WTC11 (cell line): ENCODE data around the gene ADD1. TPM values are rescaled to one million over a fixed set of nuclear protein-coding genes. Genes with fewer than 3 reads are reported as not detected.
A peak's percentile ranks its signal among the peaks of the same experiment; 100 is the strongest.

Experiments used
- ATAC-seq: fragments of 200-7000 bp; cut with Tn5 transposase; 2 replicates; pipeline ENCODE4 v1.10.0; 2021; ENCODE audit warnings: mild to moderate bottlenecking, moderate library complexity
- CTCF ChIA-PET: fragments of 300-600 bp; sonication (Branson Sonifier 250); formaldehyde crosslinking; loops from one replicate; lab custom pipeline; 2021; ENCODE audit warnings: antibody characterized with exemption; lab: Charles Lee
- POLR2A ChIA-PET: fragments of 350-600 bp; sonication (Branson Sonifier 250); formaldehyde crosslinking; loops from one replicate; lab custom pipeline; 2021; ENCODE audit warnings: antibody characterized with exemption; lab: Charles Lee
- DNase-seq: peaks from one replicate; pipeline ENCODE4 v3.0.0; 2021; ENCODE audit warnings: low spot score
- H3K27ac Mint-ChIP-seq: 2 replicates; pipeline ENCODE4 v1.8.0; 2021; ENCODE audit warnings: mixed read lengths
- H3K27me3 Mint-ChIP-seq: 2 replicates; pipeline ENCODE4 v1.8.0; 2021; ENCODE audit warnings: low read depth, mild to moderate bottlenecking, moderate library complexity, mixed read lengths
- H3K36me3 Mint-ChIP-seq: 2 replicates; pipeline ENCODE4 v1.8.0; 2021; ENCODE audit warnings: mixed read lengths
- H3K4me1 Mint-ChIP-seq: 2 replicates; pipeline ENCODE4 v1.8.0; 2022; ENCODE audit warnings: mixed read lengths
- H3K4me3 Mint-ChIP-seq: 2 replicates; pipeline ENCODE4 v1.8.0; 2021; ENCODE audit warnings: mild to moderate bottlenecking, moderate library complexity, mixed read lengths
- H3K9me3 Mint-ChIP-seq: 2 replicates; pipeline ENCODE4 v1.8.0; 2021; ENCODE audit warnings: mixed read lengths
- ATF1 ChIP-seq: sonication (generic); formaldehyde crosslinking; IDR thresholded peaks from 2 replicates; pipeline ENCODE4 v1.8.1; 2023; ENCODE audit warnings: mild to moderate bottlenecking, moderate library complexity, missing genetic modification reagents
- ESRRA ChIP-seq: sonication (generic); formaldehyde crosslinking; IDR thresholded peaks from 2 replicates; pipeline ENCODE4 v1.8.1; 2022; ENCODE audit warnings: mild to moderate bottlenecking, missing genetic modification reagents, borderline replicate concordance
- GRHL2 ChIP-seq: fragments of 250-450 bp; sonication (Bioruptor Pico); IDR thresholded peaks from 2 replicates; pipeline ENCODE4 v1.8.0; 2022; ENCODE audit warnings: mild to moderate bottlenecking, moderate library complexity; ENCODE audit not compliant: insufficient replicate concordance, severe bottlenecking
- GTF2I ChIP-seq: fragments of 250-450 bp; sonication (Bioruptor Pico); conservative IDR thresholded peaks from 2 replicates; pipeline ENCODE4 v1.4.0; 2021; ENCODE audit warnings: mild to moderate bottlenecking
- JAZF1 ChIP-seq: fragments of 250-450 bp; sonication (Bioruptor Pico); IDR thresholded peaks from 2 replicates; pipeline ENCODE4 v1.9.0; 2021; ENCODE audit warnings: moderate library complexity, mild to moderate bottlenecking, inconsistent platforms
- NFATC4 ChIP-seq: fragments of 250-450 bp; sonication (Bioruptor Pico); IDR thresholded peaks from 2 replicates; pipeline ENCODE4 v1.9.0; 2021; ENCODE audit warnings: mild to moderate bottlenecking
- NR1H2 ChIP-seq: sonication (generic); formaldehyde crosslinking; IDR thresholded peaks from 2 replicates; pipeline ENCODE4 v1.9.0; 2021; ENCODE audit warnings: mild to moderate bottlenecking, moderate library complexity, missing genetic modification reagents
- NR3C1 ChIP-seq: sonication (generic); formaldehyde crosslinking; conservative IDR thresholded peaks from 2 replicates; pipeline ENCODE4 v1.8.1; 2023; ENCODE audit warnings: low read depth, mild to moderate bottlenecking, missing genetic modification reagents
- OVOL2 ChIP-seq: fragments of 250-450 bp; sonication (Bioruptor Pico); IDR thresholded peaks from 2 replicates; pipeline ENCODE4 v1.9.0; 2021; ENCODE audit warnings: mild to moderate bottlenecking, borderline replicate concordance
- RORB ChIP-seq: fragments of 250-450 bp; sonication (Bioruptor Pico); IDR thresholded peaks from 2 replicates; pipeline ENCODE4 v1.9.0; 2021; ENCODE audit warnings: mild to moderate bottlenecking
- TCF7 ChIP-seq: sonication (generic); formaldehyde crosslinking; IDR thresholded peaks from 2 replicates; pipeline ENCODE4 v1.8.0; 2022; ENCODE audit warnings: mild to moderate bottlenecking, low read depth, missing genetic modification reagents, moderate library complexity
- ZNF121 ChIP-seq: sonication (generic); formaldehyde crosslinking; IDR thresholded peaks from 2 replicates; pipeline ENCODE4 v1.8.0; 2023; ENCODE audit warnings: missing genetic modification reagents
- ZNF263 ChIP-seq: sonication (generic); formaldehyde crosslinking; IDR thresholded peaks from 2 replicates; pipeline ENCODE4 v1.8.1; 2022; ENCODE audit warnings: low read depth, mild to moderate bottlenecking, moderate library complexity, missing genetic modification reagents
- ZNF423 ChIP-seq: fragments of 250-450 bp; sonication (Bioruptor Pico); IDR thresholded peaks from 2 replicates; pipeline ENCODE4 v2.1.2; 2022; ENCODE audit warnings: mild to moderate bottlenecking, moderate library complexity
- total RNA-seq: library from RNA; stranded (reverse); gene quantifications from 3 replicates; pipeline ENCODE4 v1.2.3, GENCODE V29; 2021
- TF ChIP-seq, protein P1 (sequence below): sonication (generic); formaldehyde crosslinking; IDR thresholded peaks from 2 replicates; pipeline ENCODE4 v1.8.0; 2022; ENCODE audit warnings: mild to moderate bottlenecking, missing genetic modification reagents
- TF ChIP-seq, protein P2 (sequence below): sonication (generic); formaldehyde crosslinking; IDR thresholded peaks from 2 replicates; pipeline ENCODE4 v1.8.1; 2023; ENCODE audit warnings: mild to moderate bottlenecking, missing genetic modification reagents
- TF ChIP-seq, protein P3 (sequence below): sonication (generic); formaldehyde crosslinking; conservative IDR thresholded peaks from 2 replicates; pipeline ENCODE4 v1.8.1; 2022; ENCODE audit warnings: mild to moderate bottlenecking, missing genetic modification reagents
- TF ChIP-seq, protein P4 (sequence below): sonication (generic); formaldehyde crosslinking; IDR thresholded peaks from 2 replicates; pipeline ENCODE4 v1.8.0; 2022; ENCODE audit warnings: mild to moderate bottlenecking, missing genetic modification reagents
- TF ChIP-seq, protein P5 (sequence below): fragments of 250-450 bp; sonication (Bioruptor Pico); conservative IDR thresholded peaks from 2 replicates; pipeline ENCODE4 v1.9.0; 2021; ENCODE audit warnings: mild to moderate bottlenecking
- TF ChIP-seq, protein P6 (sequence below): sonication (generic); formaldehyde crosslinking; IDR thresholded peaks from 2 replicates; pipeline ENCODE4 v1.8.0; 2022; ENCODE audit warnings: mild to moderate bottlenecking, missing genetic modification reagents
- TF ChIP-seq, protein P7 (sequence below): sonication (generic); formaldehyde crosslinking; IDR thresholded peaks from 2 replicates; pipeline ENCODE4 v1.8.1; 2022; ENCODE audit warnings: low read depth, missing genetic modification reagents, borderline replicate concordance

The ADD1 gene
- total RNA-seq, 1 experiment from 2014 or later = 178 TPM

DNA sequence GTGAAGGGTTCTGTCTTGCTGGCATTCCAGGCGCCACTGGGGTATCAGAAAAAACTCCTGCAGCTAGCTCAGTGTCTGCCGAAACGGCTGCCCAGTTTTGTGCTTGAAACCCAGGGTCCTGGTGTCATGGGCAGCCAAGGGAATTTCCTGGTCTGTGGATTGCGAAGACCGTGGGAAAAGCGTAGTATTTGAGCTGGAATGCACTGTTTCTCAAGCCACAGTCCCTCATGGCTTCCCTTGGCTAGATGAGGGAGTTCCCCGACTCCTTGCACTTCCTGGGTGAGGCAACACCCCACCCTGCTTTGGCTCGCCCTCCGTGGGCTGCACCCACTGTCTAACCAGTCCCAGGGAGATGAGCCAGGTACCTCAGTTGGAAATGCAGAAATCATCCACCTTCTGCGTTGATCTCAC is 79.5 kb downstream of the ADD1 start (continued):
- TF ChIP-seq, protein P1, sequence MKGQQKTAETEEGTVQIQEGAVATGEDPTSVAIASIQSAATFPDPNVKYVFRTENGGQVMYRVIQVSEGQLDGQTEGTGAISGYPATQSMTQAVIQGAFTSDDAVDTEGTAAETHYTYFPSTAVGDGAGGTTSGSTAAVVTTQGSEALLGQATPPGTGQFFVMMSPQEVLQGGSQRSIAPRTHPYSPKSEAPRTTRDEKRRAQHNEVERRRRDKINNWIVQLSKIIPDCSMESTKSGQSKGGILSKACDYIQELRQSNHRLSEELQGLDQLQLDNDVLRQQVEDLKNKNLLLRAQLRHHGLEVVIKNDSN (CRISPR knock-in tag) = no peak
- TF ChIP-seq, protein P2, sequence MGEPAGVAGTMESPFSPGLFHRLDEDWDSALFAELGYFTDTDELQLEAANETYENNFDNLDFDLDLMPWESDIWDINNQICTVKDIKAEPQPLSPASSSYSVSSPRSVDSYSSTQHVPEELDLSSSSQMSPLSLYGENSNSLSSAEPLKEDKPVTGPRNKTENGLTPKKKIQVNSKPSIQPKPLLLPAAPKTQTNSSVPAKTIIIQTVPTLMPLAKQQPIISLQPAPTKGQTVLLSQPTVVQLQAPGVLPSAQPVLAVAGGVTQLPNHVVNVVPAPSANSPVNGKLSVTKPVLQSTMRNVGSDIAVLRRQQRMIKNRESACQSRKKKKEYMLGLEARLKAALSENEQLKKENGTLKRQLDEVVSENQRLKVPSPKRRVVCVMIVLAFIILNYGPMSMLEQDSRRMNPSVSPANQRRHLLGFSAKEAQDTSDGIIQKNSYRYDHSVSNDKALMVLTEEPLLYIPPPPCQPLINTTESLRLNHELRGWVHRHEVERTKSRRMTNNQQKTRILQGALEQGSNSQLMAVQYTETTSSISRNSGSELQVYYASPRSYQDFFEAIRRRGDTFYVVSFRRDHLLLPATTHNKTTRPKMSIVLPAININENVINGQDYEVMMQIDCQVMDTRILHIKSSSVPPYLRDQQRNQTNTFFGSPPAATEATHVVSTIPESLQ (CRISPR knock-in tag) = no peak
- TF ChIP-seq TCF7 (CRISPR knock-in tag) (no peak), OVOL2 (CRISPR knock-in tag) (no peak), ATF1 (CRISPR knock-in tag) (no peak), NR1H2 (CRISPR knock-in tag) (no peak), NFATC4 (CRISPR knock-in tag) (no peak)
- TF ChIP-seq, protein P3, sequence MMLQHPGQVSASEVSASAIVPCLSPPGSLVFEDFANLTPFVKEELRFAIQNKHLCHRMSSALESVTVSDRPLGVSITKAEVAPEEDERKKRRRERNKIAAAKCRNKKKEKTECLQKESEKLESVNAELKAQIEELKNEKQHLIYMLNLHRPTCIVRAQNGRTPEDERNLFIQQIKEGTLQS (CRISPR knock-in tag) = no peak
- TF ChIP-seq, protein P4, sequence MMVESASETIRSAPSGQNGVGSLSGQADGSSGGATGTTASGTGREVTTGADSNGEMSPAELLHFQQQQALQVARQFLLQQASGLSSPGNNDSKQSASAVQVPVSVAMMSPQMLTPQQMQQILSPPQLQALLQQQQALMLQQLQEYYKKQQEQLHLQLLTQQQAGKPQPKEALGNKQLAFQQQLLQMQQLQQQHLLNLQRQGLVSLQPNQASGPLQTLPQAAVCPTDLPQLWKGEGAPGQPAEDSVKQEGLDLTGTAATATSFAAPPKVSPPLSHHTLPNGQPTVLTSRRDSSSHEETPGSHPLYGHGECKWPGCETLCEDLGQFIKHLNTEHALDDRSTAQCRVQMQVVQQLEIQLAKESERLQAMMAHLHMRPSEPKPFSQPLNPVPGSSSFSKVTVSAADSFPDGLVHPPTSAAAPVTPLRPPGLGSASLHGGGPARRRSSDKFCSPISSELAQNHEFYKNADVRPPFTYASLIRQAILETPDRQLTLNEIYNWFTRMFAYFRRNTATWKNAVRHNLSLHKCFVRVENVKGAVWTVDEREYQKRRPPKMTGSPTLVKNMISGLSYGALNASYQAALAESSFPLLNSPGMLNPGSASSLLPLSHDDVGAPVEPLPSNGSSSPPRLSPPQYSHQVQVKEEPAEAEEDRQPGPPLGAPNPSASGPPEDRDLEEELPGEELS (CRISPR knock-in tag) = no peak
- TF ChIP-seq, all 79 proteins: peak for 0

DNA sequence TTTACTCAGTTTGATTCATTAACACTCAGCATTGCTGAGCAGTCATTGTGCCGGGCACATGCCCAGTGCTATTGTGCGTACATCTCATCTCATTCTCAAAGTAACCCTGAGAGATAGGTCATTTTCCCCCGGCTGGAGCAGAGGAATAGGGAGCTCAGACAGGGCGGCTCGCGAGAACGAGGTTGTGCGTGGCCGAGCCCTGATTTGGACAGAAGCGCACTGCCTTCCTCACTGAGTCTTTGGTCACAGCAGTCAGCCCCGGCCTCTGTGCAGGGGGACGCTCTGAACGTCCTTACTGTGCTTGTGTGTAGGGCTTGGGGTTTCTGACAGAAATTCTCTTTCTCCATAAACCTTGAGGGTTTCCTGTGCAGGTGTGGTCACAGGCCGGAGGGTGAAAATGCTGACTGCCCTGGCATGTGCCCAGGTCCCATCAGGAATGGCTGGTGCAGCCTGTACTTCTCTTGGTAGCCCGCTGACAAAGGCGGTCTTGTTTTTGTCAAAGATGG is 80.1 kb downstream of the ADD1 start:
- no peaks in the 10 kb centered on the region for H3K27me3 Mint-ChIP-seq
- POLR2A ChIA-PET = interaction anchor here (1.0 kb wide), 1 partner anchor 17 kb away, joined by 3 read pairs; no protein-coding TSS in a partner anchor
- no peak for DNase-seq
- H3K36me3 Mint-ChIP-seq = peaks cover 74% of the 10 kb centered on the region
- H3K4me1 Mint-ChIP-seq = peaks cover 34% of the 10 kb centered on the region
- TF ChIP-seq ESRRA (CRISPR knock-in tag) = 0 out of 2 replicates have a peak, but pooled peaks have one; percentile 34
- TF ChIP-seq NR3C1 = no peak
- no peak for TF ChIP-seq TCF7 (CRISPR knock-in tag)
- TF ChIP-seq, all 79 proteins: peak for 1
- H3K4me3 Mint-ChIP-seq = no peak overlapping the region
- peak overlapping the region; percentile 90 for H3K27ac Mint-ChIP-seq
- CTCF ChIA-PET = interaction anchor here (1.1 to 1.9 kb wide), 2 partner anchors 13 to 30 kb away, joined by 4 to 6 read pairs; no protein-coding TSS in a partner anchor
- ATAC-seq = no peak
- peaks cover 36% of the 10 kb centered on the region for H3K9me3 Mint-ChIP-seq

DNA sequence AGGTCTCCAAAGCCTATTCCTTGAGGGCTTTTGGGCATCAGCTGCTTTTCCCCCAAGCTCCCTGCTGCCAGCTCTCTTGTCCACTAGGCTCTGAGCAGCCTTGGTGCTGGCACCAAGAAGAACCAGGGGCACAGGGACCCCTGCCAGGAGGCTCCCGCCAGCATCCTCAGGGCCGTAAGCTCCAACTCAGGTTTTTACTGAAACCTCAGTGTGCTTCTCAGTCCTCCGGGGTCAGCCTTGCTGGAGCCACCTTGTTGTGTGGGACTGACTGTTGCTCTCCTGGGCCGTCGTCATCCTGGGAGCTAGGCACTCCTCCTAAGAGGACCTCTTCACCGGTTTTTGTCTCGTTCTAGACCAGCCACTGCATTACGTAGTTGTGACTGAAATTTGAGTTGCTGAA is 80.6 kb downstream of the ADD1 start:
- H3K4me3 Mint-ChIP-seq = no peak overlapping the region
- no peaks in the 10 kb centered on the region for H3K27me3 Mint-ChIP-seq
- ATAC-seq (no peak), DNase-seq (no peak)
- H3K27ac Mint-ChIP-seq = peak overlapping the region; percentile 80
- ChIA-PET CTCF (interaction anchor here (1.1 kb wide), 1 partner anchor 14 kb away, joined by 4 read pairs; no protein-coding TSS in a partner anchor), POLR2A (no interaction called here)
- peaks cover 73% of the 10 kb centered on the region for H3K36me3 Mint-ChIP-seq
- peaks cover 34% of the 10 kb centered on the region for H3K9me3 Mint-ChIP-seq
- peaks cover 34% of the 10 kb centered on the region for H3K4me1 Mint-ChIP-seq
- no peak for TF ChIP-seq RORB (CRISPR knock-in tag)
- TF ChIP-seq JAZF1 (CRISPR knock-in tag) = no peak
- no peak for TF ChIP-seq ZNF423 (CRISPR knock-in tag)
- no peak for TF ChIP-seq GRHL2
- no peak for TF ChIP-seq NR1H2 (CRISPR knock-in tag)
- TF ChIP-seq, protein P5, sequence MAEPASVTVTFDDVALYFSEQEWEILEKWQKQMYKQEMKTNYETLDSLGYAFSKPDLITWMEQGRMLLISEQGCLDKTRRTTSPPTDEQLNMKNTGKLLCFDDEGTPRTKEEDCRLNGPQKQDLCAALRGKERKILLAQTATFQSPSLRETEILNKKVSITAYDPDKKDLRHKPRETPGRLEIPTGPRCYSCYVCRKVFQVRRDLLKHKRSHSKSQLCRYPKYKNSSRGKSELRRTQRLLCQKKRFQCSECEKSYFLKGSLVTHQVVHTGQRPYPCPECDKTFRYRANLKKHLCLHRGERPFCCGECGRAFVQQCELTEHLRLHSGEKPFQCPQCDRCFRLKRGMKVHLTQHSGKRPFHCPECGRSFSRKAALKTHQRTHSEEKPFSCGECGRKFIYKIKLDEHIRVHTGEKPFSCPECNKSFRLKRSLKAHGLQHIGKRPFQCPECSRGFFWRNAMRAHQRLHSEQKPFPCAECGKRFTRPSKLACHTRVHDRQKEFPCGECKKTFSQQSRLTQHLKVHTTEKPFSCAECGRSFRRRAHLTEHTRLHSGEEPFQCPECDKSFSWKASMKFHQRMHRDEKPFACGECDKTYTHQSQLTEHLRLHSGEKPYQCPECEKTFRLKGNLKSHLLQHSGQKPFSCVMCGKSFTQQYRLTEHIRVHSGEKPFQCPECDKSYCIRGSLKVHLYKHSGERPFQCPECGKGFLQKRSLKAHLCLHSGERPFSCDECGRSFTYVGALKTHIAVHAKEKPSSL (CRISPR knock-in tag) = no peak
- no peak for TF ChIP-seq GTF2I
- TF ChIP-seq, protein P1 (CRISPR knock-in tag) = no peak
- TF ChIP-seq, protein P6, sequence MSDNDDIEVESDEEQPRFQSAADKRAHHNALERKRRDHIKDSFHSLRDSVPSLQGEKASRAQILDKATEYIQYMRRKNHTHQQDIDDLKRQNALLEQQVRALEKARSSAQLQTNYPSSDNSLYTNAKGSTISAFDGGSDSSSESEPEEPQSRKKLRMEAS = no peak
- no peak for TF ChIP-seq ZNF263
- no peak for TF ChIP-seq ZNF121 (CRISPR knock-in tag)
- TF ChIP-seq, protein P7, sequence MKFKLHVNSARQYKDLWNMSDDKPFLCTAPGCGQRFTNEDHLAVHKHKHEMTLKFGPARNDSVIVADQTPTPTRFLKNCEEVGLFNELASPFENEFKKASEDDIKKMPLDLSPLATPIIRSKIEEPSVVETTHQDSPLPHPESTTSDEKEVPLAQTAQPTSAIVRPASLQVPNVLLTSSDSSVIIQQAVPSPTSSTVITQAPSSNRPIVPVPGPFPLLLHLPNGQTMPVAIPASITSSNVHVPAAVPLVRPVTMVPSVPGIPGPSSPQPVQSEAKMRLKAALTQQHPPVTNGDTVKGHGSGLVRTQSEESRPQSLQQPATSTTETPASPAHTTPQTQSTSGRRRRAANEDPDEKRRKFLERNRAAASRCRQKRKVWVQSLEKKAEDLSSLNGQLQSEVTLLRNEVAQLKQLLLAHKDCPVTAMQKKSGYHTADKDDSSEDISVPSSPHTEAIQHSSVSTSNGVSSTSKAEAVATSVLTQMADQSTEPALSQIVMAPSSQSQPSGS = no peak
